Mesenchymal stem cell (in vitro differentiated cells and primary cell): ENCODE measurements around the gene PSIP1.
"Not testable (repeated sequence)": the region's sequence is repeated elsewhere in the genome, so short reads cannot be mapped to it uniquely, and the experiment has no call there.

Experiments
- DNase-seq: peaks from one replicate; pipeline ENCODE4 v3.0.0-alpha.2; 2013
- H2AFZ ChIP-seq: one replicate; pipeline ENCODE4 v1.6.1; 2013; ENCODE audit warnings: low read depth, mild to moderate bottlenecking, control low read depth, inconsistent platforms, low read length, moderate library complexity
- H2AK5ac ChIP-seq: 2 replicates; pipeline ENCODE4 v1.6.1; 2013; ENCODE audit warnings: low read length, moderate library complexity, mild to moderate bottlenecking, inconsistent platforms; ENCODE audit not compliant: severe bottlenecking
- H2BK120ac ChIP-seq: one replicate; pipeline ENCODE4 v1.6.1; 2013; ENCODE audit warnings: low read depth, mild to moderate bottlenecking, inconsistent platforms, low read length, moderate library complexity
- H2BK12ac ChIP-seq, 2 experiments: one replicate each; pipeline ENCODE4 v1.6.1; 2013; ENCODE audit warnings: inconsistent platforms in 2 of 2, low read length in 2 of 2, mild to moderate bottlenecking in 2 of 2, moderate library complexity in 2 of 2, control low read depth in 1 of 2
- H2BK15ac ChIP-seq: one replicate; pipeline ENCODE4 v1.6.1; 2013; ENCODE audit warnings: mild to moderate bottlenecking, low read depth, inconsistent platforms; ENCODE audit not compliant: poor library complexity, severe bottlenecking
- H2BK5ac ChIP-seq: 2 replicates; pipeline ENCODE4 v1.6.1; 2013; ENCODE audit warnings: low read depth, mild to moderate bottlenecking, low read length, control low read depth, inconsistent platforms; ENCODE audit not compliant: poor library complexity, severe bottlenecking
- H3K14ac ChIP-seq, 2 experiments: one replicate each; pipeline ENCODE4 v1.6.1; 2013; ENCODE audit warnings: inconsistent platforms in 2 of 2, low read length in 2 of 2, control low read depth in 1 of 2, mild to moderate bottlenecking in 1 of 2, moderate library complexity in 1 of 2
- H3K18ac ChIP-seq, 2 experiments: one replicate each; pipeline ENCODE4 v1.6.1; 2013; ENCODE audit warnings: inconsistent platforms in 2 of 2, low read length in 2 of 2, control low read depth in 1 of 2, low read depth in 1 of 2, mild to moderate bottlenecking in 1 of 2
- H3K23ac ChIP-seq, 2 experiments: one replicate each; pipeline ENCODE4 v1.6.1; 2013; ENCODE audit warnings: inconsistent platforms in 2 of 2, low read length in 2 of 2, mild to moderate bottlenecking in 2 of 2, moderate library complexity in 2 of 2, control low read depth in 1 of 2
- H3K27ac ChIP-seq: 2 replicates; pipeline ENCODE4 v1.5.1; 2013; ENCODE audit warnings: mild to moderate bottlenecking, moderate library complexity, low read length, control low read depth, inconsistent platforms; ENCODE audit not compliant: poor library complexity, severe bottlenecking
- H3K27me3 ChIP-seq, 2 experiments: 2 replicates each; pipeline versions ENCODE4 v1.6.1 to v1.7.0; 2013; ENCODE audit warnings: low read length in 2 of 2, mild to moderate bottlenecking in 2 of 2, moderate library complexity in 2 of 2, control low read depth in 1 of 2, inconsistent platforms in 1 of 2; ENCODE audit not compliant: control insufficient read depth in 1 of 2, insufficient read depth in 1 of 2
- H3K36me3 ChIP-seq, 2 experiments: 2 replicates each; pipeline versions ENCODE4 v1.6.1 to v1.7.0; 2013; ENCODE audit warnings: low read length in 2 of 2, control low read depth in 1 of 2, inconsistent platforms in 1 of 2, low read depth in 1 of 2, mild to moderate bottlenecking in 1 of 2; ENCODE audit not compliant: insufficient read depth in 2 of 2, control insufficient read depth in 1 of 2
- H3K4ac ChIP-seq, 2 experiments: one replicate each; pipeline ENCODE4 v1.6.1; 2013; ENCODE audit warnings: inconsistent platforms in 2 of 2, low read length in 2 of 2, mild to moderate bottlenecking in 2 of 2, moderate library complexity in 2 of 2, control low read depth in 1 of 2, low read depth in 1 of 2
- H3K4me1 ChIP-seq: 2 replicates; pipeline ENCODE4 v1.6.1; 2013; ENCODE audit warnings: low read depth, low read length, control low read depth; ENCODE audit not compliant: control insufficient read depth, insufficient read depth
- H3K4me2 ChIP-seq: 2 replicates; pipeline ENCODE4 v1.6.1; 2013; ENCODE audit warnings: low read length, mild to moderate bottlenecking, inconsistent platforms; ENCODE audit not compliant: poor library complexity, severe bottlenecking
- H3K4me3 ChIP-seq, 2 experiments: 2 replicates each; pipeline versions ENCODE4 v1.5.1 to v1.7.0; 2013; ENCODE audit warnings: low read length in 2 of 2, mild to moderate bottlenecking in 2 of 2, control low read depth in 1 of 2, low read depth in 1 of 2; ENCODE audit not compliant: insufficient read depth in 1 of 2
- H3K79me1 ChIP-seq: replicated peaks from 2 replicates; pipeline ENCODE4 v1.6.1; 2013; ENCODE audit warnings: mild to moderate bottlenecking, control low read depth, low read length, inconsistent platforms; ENCODE audit not compliant: poor library complexity, severe bottlenecking
- H3K9ac ChIP-seq: 2 replicates; pipeline ENCODE4 v1.7.0; 2013; ENCODE audit warnings: mild to moderate bottlenecking, low read length, moderate library complexity
- H3K9me3 ChIP-seq: 2 replicates; pipeline ENCODE4 v1.7.0; 2013; ENCODE audit warnings: mild to moderate bottlenecking, low read length; ENCODE audit not compliant: control insufficient read depth
- H4K8ac ChIP-seq: one replicate; pipeline ENCODE4 v1.6.1; 2013; ENCODE audit warnings: inconsistent platforms, mild to moderate bottlenecking, low read length, moderate library complexity
- H4K91ac ChIP-seq: one replicate; pipeline ENCODE4 v1.6.1; 2013; ENCODE audit warnings: mild to moderate bottlenecking, low read length, inconsistent platforms
- WGBS: methylation state at CpG from one replicate; pipeline ENCODE4 v1.1.7; 2013; ENCODE audit warnings: mixed read lengths; 5-methylcytosine and 5-hydroxymethylcytosine counted together

The PSIP1 gene

GRCh38 chr9:15441841-15442240 lies 68.9 kb downstream of the PSIP1 start:
- H4K8ac ChIP-seq, H3K4me1 ChIP-seq, H2BK12ac ChIP-seq, H3K4me3 ChIP-seq, H3K9ac ChIP-seq, DNase-seq, H3K27me3 ChIP-seq, H3K18ac ChIP-seq, H3K4me2 ChIP-seq, H2AK5ac ChIP-seq, H2AFZ ChIP-seq, H3K9me3 ChIP-seq, H3K23ac ChIP-seq, H3K27ac ChIP-seq, H2BK120ac ChIP-seq, H3K14ac ChIP-seq, H3K4ac ChIP-seq, H2BK15ac ChIP-seq, H4K91ac ChIP-seq, H2BK5ac ChIP-seq: not testable (repeated sequence)
- peaks cover 39 to 69% of the 10 kb centered on the region in 2 experiments for H3K36me3 ChIP-seq
- WGBS: 98% methylated on average over 20 of the region's 29 CpGs
- peaks cover 11% of the 10 kb centered on the region for H3K79me1 ChIP-seq

GRCh38 chr9:15438891-15439290 lies 71.9 kb downstream of the PSIP1 start:
- Histone ChIP-seq H3K9me3 (no peaks in the 10 kb centered on the region), H4K91ac (no peak overlapping the region), H2BK15ac (no peak overlapping the region), H3K23ac (no peak overlapping the region), H2AFZ (no peak overlapping the region), H3K9ac (no peak overlapping the region), H2BK12ac (no peak overlapping the region), H3K4me1 (no peaks in the 10 kb centered on the region), H2AK5ac (no peak overlapping the region), H3K18ac (no peak overlapping the region), H2BK120ac (no peak overlapping the region), H2BK5ac (no peak overlapping the region), H3K14ac (no peak overlapping the region), H4K8ac (no peak overlapping the region), H3K4me3 (no peak overlapping the region), H3K4ac (no peak overlapping the region), H3K4me2 (no peak overlapping the region), H3K27me3 (no peaks in the 10 kb centered on the region), H3K79me1 (peaks cover 6% of the 10 kb centered on the region), H3K36me3 (peaks cover 33 to 61% of the 10 kb centered on the region in 2 experiments), H3K27ac (no peak overlapping the region)
- WGBS: no CpG with 5 or more reads among the region's 7 CpGs
- DNase-seq: no peak

GRCh38 chr9:15433661-15434060 lies 77.1 kb downstream of the PSIP1 start:
- Histone ChIP-seq H2BK12ac (no peak overlapping the region), H3K4me1 (peaks cover 4% of the 10 kb centered on the region), H3K18ac (no peak overlapping the region), H3K27me3 (no peaks in the 10 kb centered on the region), H3K4ac (no peak overlapping the region), H3K9me3 (no peaks in the 10 kb centered on the region), H2AK5ac (no peak overlapping the region), H4K91ac (no peak overlapping the region), H3K9ac (no peak overlapping the region), H3K36me3 (peaks cover 17 to 74% of the 10 kb centered on the region in 2 experiments), H3K27ac (no peak overlapping the region), H2BK120ac (no peak overlapping the region), H4K8ac (no peak overlapping the region), H3K4me2 (no peak overlapping the region), H2BK5ac (no peak overlapping the region), H3K79me1 (peaks cover 3% of the 10 kb centered on the region), H3K14ac (no peak overlapping the region), H3K23ac (no peak overlapping the region), H3K4me3 (no peak overlapping the region), H2AFZ (no peak overlapping the region), H2BK15ac (no peak overlapping the region)
- DNase-seq: no peak
- WGBS: 100% methylated on average over 3 of the region's 3 CpGs

GRCh38 chr9:15433191-15433590 lies 77.6 kb downstream of the PSIP1 start:
- peaks cover 3% of the 10 kb centered on the region for H3K79me1 ChIP-seq
- H4K8ac ChIP-seq: no peak overlapping the region
- no peak overlapping the region for H3K14ac ChIP-seq
- no peak overlapping the region for H3K23ac ChIP-seq
- no peak overlapping the region for H3K4ac ChIP-seq
- no peak for DNase-seq
- no peak overlapping the region for H2BK120ac ChIP-seq
- WGBS: 94% methylated on average over 3 of the region's 4 CpGs
- H2AK5ac ChIP-seq: no peak overlapping the region
- H2BK15ac ChIP-seq: no peak overlapping the region
- peaks cover 17 to 73% of the 10 kb centered on the region in 2 experiments for H3K36me3 ChIP-seq
- H3K18ac ChIP-seq: no peak overlapping the region
- H3K27me3 ChIP-seq: no peaks in the 10 kb centered on the region
- H2BK5ac ChIP-seq: no peak overlapping the region
- H3K9me3 ChIP-seq: no peaks in the 10 kb centered on the region
- peaks cover 4% of the 10 kb centered on the region for H3K4me1 ChIP-seq
- no peak overlapping the region for H2AFZ ChIP-seq
- H4K91ac ChIP-seq: no peak overlapping the region
- no peak overlapping the region for H2BK12ac ChIP-seq
- no peak overlapping the region for H3K9ac ChIP-seq
- H3K4me2 ChIP-seq: no peak overlapping the region
- H3K4me3 ChIP-seq: no peak overlapping the region
- no peak overlapping the region for H3K27ac ChIP-seq
